ENCODE data around the gene PLAC9.
A peak's percentile ranks its signal among the peaks of the same experiment; 100 is the strongest.
"Not testable (repeated sequence)": the region's sequence is repeated elsewhere in the genome, so short reads cannot be mapped to it uniquely, and the experiment has no call there.

Gene PLAC9, protein sequence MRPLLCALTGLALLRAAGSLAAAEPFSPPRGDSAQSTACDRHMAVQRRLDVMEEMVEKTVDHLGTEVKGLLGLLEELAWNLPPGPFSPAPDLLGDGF

DNA sequence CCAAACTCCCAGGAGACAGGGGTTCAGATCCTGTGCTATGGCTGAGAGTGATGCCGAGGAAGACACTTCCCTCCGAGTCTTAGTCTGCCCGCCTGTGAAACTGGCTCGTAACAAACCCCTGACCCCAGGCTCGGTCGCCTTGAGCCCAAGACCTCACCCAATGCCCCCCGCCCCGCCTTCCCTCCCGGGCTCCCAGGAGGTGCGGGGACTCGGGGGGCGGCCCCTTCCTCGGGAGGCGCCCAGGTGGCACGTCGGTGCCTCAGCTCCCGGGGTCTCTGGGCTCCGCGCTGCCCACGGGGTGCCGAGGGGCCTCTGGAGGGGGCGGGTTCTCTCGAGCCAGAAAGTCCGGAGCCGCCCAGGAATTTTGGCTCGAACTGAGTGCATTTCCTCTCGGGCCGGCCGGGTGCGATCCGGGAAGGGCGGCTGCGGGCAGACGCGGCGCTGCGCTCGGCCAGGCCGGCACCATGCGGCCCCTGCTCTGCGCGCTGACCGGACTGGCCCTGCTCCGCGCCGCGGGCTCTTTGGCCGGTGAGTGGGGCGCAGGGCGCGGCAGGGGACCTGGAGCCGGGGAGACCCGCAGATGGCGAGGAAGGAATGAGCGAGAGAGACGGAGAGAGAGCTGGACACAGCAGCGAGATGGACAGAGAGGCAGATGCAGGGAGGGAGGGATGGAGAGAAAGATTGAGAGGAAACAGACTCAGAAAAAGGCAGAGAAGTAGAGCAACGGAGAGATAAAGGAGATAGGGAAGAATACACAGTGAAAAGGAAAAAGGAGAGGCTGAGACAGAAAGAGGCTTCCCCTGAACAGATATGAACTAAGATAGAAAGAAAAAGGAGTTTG lies at the start of gene PLAC9:
Gene PLAC9, plus strand, starts transcription at position 432 of the 841 bp plus-strand sequence. Its CDS starts 33 bp downstream, at position 465.
- no peak for DNase-seq

DNA sequence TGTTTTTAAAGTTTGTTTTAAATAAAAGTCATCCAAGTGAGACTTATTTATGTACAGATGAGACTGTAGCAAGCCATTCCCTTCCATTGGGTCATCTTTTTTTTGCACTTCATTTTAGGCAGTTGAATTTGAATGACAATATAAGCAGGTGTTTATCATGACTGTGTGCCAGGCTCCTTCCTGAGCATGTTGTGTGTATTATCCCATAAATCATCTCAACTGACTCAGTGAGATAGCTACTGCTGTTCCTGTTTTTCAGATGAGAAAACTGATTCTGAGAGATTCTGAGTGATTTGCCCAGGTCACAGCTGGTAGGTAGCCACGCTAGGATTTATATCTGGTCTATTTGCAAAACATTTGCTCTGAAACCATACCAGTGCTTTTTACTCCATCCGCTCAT lies 42.4 kb upstream of the PLAC9 start:
- no peak for DNase-seq

DNA sequence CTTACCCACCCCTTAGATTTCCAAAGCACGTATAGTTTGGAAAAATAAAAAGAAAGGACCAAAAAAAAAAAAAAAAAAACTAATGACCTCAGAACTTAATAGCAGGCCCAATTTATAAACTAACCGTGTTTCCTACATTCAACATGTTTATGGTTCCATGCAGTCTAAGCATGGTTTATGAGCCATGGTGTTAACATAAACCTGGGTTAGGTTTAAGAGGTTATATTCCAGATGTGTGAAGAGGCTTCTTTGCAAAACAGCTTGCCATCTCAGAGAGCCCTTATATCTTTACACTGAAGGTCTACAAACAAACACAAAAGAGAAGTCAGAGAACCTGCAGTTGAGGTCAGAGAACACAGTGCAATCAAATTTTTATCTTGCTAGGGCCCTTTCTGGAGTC lies 38.3 kb upstream of the PLAC9 start:
- DNase-seq, result no peak

DNA sequence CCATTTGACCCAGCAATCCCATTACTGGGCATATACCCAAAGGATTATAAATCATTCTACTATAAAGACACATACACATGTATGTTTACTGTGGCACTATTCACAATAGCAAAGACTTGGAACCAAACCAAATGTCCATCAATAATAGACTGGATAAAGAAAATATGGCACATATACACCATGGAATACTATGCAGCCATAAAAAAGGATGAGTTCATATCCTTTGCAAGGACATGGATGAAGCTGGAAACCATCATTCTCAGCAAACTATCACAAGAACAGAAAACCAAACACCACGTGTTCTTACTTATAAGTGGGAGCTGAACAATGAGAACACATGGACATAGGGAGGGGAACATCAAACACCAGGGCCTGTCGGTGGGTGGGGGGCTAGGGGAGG lies 34.3 kb upstream of the PLAC9 start:
- DNase-seq, result not testable (repeated sequence)

DNA sequence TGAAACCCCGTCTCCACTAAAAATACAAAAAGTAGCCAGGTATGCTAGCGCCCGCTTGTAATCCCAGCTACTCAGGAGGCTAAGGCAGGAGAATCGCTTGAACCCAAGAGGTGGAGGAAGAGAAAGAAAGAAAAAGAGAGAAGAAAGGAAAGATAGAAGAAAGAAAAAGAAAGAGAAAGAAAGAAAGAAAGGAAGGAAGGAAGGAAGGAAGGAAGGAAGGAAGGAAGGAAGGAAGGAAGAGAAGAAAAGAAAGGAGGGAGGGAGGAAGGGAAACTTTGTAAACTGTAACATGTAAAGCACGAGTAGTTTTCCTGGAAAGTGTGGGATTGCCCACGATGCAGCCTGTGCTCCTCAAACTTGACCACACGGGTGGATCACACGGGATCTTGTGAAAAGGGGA lies 33.2 kb upstream of the PLAC9 start:
- DNase-seq, result not testable (repeated sequence)

DNA sequence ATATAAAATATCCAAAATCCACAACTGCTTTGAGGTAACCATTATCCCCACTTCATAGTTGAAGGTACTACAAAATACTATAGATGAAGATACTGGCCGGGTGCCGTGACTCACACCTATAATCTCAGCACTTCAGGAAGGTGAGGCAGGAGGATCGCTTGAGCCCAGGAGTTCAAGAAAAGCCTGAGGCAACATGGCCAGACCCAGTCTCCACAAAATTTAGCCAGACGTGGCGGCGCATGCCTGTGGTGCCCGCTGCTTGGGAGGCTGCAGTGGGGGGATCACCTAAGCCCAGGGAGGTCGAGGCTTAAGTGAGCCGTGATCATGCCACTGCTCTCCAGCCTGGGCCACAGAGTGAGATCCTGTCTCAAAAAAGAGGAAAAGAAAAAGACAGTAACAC lies 32.4 kb upstream of the PLAC9 start:
- DNase-seq, result no peak

DNA sequence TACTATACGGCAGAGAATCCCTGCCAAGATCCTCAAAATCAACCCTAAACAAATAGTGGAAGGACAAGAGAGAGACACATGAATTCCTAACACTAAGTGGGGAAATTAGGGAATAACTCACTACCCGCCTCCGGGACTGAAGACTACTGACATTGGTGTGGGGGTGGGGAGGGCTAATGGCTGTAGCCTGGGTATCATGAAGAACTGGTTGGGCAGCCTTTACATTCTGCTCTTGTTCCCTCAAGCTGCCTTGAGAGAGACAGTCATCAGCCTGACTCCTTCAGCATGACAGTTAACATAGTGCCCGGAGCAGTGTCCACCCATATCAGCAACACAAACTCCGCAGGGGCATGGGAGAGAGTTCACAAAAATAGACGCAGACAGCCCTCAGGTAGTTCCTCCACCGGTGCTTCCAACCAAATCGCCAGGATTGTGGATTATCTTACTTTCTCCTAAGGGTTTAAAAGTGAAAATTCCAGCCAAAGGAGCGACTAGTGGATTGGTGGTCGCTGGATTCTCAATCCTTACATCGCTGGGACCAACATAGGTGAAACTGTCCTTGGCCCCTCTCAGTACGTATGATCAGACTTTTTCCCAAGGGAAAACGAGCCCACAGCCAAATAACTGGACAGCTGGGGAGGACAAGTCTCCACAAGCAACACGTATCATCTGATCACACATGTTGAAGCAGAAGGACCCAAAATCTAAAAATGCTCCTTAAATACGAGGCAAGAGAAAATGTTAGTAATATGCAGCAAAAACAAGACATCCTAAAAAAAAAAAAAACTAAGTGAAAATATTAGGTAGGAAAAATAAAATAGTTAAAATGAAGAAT lies 31.5 kb upstream of the PLAC9 start:
- no peak for DNase-seq

DNA sequence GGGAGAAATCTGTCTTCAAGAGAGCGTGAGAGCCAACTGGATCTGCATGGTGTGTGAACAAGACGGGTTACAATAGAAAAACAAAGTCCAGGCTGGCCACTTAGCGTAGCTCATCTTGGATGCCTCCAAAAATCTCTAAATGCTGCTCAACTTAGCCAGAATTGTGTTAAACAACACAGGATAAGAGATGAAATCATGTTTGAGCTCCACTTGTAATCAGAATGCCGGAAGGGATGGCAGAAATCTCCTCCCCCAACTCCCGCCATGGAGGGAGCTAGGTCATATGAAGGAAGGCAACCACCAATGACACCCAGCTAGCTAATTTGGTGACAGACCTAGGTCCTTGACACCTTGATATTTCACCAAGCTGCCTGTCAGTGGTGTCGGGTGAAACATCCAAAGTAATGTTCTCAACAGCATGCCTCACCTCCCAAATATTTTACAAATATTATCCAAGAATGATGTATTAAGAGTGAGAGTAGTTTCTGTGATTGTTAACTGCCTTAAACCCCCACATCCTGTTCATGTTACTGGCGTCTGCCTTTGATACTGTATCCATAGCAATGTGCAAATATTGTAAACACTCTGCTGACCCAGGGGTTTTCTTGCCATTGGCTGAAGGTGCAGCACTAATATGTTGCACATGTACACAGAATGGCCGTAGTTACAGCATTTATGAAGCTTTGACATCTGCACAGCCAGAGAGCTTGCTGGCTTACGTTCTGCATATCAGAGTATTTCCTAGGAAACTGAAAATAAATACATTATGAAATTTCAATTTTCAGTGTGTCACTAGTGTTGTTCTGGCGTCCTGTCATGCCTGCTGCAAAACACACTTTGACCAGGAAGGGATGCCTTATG lies 28.2 kb upstream of the PLAC9 start:
- no peak for DNase-seq

DNA sequence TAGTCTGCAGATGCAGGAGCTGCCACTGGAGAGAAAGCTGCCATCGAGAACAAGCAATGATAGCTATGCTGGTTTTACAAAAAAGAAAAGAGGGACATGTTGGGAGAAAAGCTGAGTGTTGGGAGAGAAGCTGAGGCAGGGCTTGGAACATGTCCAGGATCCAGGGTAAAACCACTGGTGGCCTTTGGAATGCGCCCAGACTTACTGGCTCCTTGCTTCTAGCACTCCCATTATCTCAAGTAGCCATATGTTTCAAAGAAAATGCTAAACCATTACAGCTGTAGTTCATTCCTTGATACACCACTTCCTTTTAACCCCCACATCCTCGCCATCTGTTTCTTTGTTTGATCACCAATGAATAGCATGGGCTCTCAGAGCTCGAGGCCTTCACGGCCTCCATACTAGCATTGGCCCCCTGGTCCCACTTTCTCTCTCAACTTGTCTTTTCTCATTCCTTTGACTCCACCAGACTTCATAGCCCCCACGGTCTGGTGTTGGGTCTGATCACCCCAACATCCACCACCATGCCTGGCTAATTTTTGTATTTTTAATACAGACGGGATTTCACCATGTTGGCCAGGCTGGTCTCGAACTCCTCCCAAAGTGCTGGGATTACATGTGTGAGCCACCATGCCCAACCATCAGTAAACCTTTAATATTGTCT lies 23.8 kb upstream of the PLAC9 start:
- no peak for DNase-seq

DNA sequence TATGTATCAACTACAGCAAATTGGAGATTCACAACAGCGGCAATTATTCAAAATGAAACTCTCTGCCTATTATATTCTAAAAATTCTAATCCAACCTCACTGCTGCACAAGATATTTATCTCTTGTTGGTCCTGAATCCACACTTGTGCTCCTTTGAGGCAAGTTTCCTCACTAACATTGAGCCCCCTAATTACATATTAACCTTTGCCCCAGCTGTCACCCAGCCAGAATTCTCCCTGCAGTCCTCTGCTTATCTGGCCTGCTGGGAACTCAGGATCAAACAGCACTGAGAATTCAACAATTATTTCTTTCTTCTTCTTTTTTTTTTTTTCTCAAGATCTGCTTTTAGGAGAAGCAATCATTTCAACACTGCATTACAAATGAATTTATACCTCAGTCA lies 21.5 kb upstream of the PLAC9 start:
- DNase-seq, result no peak

DNA sequence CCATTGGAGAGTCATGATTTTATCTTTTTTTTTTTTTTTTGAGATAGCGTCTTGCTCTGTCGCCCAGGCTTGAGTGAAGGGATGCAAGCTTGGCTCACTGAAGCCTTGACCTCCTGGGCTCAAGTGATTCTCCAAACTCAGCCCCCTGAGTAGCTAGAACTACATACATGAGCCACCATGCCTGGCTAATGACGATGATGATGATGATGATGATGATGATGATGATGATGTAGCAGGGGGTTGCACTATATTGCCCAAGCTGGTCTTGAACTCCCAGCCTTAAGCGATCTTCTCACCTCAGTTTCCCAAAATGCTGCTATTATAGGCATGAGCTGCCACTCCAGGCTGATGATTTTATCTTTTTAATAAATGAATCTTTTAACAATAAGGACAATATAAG lies 13.9 kb upstream of the PLAC9 start:
- DNase-seq, result no peak

DNA sequence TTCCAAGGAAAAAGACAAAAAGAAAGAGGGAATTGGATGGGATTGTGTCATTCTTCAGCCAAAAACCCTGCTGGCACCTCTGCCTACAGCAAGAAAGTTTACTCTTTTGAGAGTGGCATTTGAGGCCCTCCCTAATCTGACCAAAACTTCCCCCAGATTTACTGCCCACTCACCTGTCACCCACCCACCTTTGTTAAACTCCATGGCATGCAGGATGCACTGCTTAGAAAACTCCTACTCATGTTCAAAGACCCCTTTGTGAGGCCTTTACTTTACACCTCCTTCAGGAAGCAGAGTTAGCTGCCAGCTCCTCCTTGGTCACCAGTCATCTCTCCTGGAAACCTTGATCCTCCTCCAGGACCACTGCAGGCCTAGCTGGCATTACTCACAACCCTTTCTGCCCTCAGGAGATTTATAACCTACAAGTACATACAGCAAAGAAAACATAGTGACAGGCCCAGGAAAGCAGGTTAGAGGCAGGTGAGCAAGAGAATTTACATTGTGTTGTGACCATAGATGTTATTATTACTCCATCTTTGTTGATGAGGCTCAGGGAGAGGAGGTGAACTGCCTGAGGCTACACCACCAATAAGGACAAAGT lies 10.3 kb upstream of the PLAC9 start:
- DNase-seq, result no peak

DNA sequence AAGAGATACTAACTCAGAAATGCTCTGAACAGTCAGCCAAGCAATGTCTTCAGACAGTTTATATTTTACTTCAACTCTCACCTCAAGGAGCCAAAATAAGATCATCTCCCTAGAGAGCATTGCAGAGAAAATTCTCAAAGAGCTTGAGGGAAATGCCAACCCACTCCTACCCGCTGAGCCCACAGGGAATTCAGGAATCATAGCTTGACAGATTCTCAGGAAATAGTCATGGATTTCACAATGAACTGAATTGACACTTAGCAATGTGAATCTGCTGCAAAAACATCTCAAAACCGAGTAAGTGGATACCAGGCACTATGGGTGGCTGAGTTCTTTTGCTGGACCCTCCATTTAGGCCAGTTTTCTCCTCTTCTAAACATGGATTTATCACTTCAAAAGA lies 9.8 kb upstream of the PLAC9 start:
- DNase-seq, result no peak

DNA sequence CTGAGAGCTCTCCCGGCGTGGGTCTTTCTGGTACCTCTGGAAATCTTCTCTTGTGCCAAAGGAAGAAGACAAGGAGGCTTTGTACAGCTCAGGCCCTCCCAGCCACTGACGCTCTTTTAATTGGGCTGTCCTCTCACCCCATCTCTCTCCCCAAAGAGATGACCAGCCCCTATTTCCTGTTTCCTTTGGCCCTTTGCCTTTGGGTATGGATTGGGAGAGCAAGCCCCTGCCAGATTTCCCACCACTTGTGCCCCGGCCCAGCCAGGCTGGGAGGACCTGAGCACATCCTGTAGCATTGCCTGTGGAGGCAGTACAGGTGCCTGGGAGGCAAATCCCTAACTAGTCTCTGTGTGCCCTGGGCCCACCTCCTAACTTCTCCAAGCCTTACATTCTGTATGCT lies 5.7 kb upstream of the PLAC9 start:
- no peak for DNase-seq

DNA sequence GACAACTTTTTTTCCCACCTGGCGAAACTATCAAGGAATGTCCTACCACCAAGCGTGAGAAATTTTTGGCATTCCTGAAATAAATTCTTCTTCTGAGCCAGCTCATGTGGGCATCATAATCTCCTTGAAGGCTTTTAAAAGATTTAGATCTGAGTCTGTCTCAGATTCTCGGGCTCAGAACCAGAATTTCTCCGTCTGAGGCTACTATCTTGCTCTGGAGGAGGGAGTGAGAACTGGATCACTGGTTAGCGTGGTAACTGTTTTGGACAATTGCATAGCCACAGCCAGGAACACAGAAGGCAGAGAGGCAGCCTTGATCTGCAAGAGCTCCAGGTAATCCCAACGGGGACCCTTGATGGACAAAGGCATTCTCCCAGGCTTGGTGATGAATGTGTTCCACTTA lies 1.0 kb upstream of the PLAC9 start:
- DNase-seq, result no peak

DNA sequence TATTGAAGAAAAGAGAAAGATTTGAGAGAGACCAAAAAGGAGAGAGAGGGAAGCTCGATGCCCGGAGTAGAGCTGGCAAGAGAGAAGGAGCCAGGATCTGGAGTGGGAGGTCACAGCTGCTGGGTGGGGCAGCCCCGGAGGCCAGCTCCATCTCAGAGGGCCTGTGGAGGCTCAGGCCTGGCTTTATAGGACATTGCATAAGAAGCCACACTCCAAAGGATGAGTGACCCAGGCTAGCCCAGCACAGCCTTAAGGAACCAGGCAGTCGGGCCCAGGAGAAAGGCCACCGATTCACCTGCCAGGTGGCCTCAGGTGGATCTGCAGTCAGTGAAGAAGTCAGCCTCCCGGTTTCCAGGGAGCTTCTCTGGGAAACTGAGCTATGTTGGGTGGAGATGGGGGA lies 676 bp downstream of the PLAC9 start:
- DNase-seq, result no peak

DNA sequence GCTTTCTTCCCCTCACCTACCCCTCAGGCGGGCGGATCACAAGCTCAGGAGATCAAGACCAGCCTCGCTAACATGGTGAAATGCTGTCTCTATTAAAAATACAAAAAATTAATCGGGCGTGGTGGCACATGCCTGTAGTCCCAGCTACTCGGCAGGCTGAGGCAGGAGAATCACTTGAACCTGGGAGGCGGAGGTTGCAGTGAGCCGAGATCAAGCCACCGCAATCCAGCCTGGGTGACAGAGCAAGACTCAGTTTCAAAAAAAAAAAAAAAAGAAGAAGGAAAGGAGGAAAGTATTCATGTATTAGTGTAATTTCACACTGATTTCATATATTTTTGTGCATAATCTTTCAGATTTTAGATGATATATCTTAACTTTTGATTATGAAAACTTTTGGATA lies 1.2 kb downstream of the PLAC9 start:
- DNase-seq, result not testable (repeated sequence)

DNA sequence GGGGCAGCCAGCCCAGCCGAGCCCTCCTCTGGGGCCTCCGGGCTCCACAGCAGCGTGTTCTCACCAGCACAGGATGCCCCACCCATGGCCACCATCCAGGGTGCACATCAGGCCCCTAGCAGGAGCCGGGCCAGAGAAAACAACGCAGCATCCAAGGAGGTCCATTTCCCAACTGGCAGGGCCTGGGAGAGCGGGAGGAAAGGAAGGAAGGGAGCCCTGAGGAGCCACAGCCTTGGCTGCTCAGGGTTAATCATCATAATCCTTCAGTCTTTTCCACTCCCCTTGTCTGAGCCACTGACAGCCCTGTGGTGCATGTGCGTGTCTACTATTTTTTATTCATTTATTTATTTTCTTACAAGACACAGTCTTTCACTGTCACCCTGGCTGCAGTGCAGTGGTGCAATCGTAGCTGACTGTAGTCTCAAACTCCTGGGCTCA lies 3.6 kb downstream of the PLAC9 start:
- peak in 1 of 58 donors; percentile 23 for DNase-seq

DNA sequence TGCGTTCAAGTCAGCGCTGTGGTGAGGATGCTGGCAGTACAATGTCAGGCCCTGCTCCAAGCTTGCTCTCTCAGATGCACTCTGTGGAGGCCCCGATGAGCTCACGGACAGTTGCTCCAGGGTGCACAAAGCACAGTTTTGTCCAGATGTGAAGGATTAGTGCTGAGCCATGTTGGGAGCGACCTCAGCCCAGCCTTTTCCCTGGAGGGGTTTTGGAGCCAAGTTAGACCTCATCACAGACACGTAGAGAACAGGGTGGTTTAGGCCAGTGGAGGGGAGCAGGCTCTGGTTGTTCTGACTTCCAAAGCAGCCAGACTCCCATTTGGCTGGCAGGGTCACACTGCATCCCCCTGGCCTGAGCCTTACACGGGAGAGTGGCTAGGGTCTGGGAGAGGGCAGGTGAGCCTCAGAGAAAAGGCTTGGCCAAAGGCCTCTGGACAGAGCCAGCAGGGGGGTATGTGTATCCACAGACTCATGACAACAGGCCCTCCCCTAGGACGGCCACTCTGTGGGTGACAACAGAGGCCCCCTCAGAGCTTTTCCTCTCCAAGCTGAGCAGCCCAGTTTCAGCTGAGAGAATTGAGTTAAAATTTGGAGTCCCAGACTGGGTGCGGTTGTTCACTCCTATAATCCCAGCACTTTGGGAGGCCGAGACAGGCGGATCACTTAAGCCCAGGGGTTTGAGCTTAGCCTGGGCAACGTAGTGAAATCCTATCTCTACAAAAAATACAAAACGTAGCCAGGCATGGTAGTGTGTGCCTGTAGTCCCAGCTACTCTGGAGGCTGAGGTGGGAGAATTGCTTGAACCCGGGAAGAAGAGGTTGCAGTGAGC lies 4.7 kb downstream of the PLAC9 start:
- DNase-seq, result no peak

Data from anterior cingulate cortex (tissue), 58 donors.